Mesendoderm (in vitro differentiated cells): Measurements from ENCODE around the gene CACNA1C.

Experiments used
- DNase-seq: peaks from one replicate; pipeline ENCODE4 v3.0.0; 2013
- H2AK5ac ChIP-seq: 2 replicates; pipeline ENCODE4 v1.6.1; 2013; ENCODE audit warnings: low read length, inconsistent platforms
- H2BK120ac ChIP-seq: 2 replicates; pipeline ENCODE4 v1.6.1; 2013; ENCODE audit warnings: low read depth, mild to moderate bottlenecking, low read length, moderate library complexity, mixed read lengths
- H2BK15ac ChIP-seq: replicated peaks from 2 replicates; pipeline ENCODE4 v1.6.1; 2013; ENCODE audit warnings: low read depth, mild to moderate bottlenecking, moderate library complexity
- H2BK5ac ChIP-seq: 2 replicates; pipeline ENCODE4 v1.6.1; 2013; ENCODE audit warnings: low read length, inconsistent platforms
- H3K18ac ChIP-seq: 2 replicates; pipeline ENCODE4 v1.6.1; 2013; ENCODE audit warnings: mild to moderate bottlenecking, low read length, mixed read lengths
- H3K23ac ChIP-seq: one replicate; pipeline ENCODE4 v1.6.1; 2013; ENCODE audit warnings: low read length
- H3K27ac ChIP-seq: 2 replicates; pipeline ENCODE4 v1.5.1; 2013; ENCODE audit warnings: low read depth, mild to moderate bottlenecking, inconsistent platforms, low read length, moderate library complexity
- H3K27me3 ChIP-seq: 2 replicates; pipeline ENCODE4 v1.6.1; 2013; ENCODE audit warnings: low read length, control low read depth, mild to moderate bottlenecking, inconsistent platforms; ENCODE audit not compliant: insufficient read depth, poor library complexity
- H3K36me3 ChIP-seq: 2 replicates; pipeline ENCODE4 v1.6.1; 2013; ENCODE audit warnings: low read length, inconsistent platforms; ENCODE audit not compliant: control insufficient read depth, insufficient read depth
- H3K4ac ChIP-seq: one replicate; pipeline ENCODE4 v1.6.1; 2013; ENCODE audit warnings: low read depth, mild to moderate bottlenecking, low read length, moderate library complexity
- H3K4me1 ChIP-seq: 2 replicates; pipeline ENCODE4 v1.6.1; 2013; ENCODE audit warnings: low read depth, low read length, inconsistent platforms; ENCODE audit not compliant: control insufficient read depth
- H3K4me2 ChIP-seq: 2 replicates; pipeline ENCODE4 v1.6.1; 2013; ENCODE audit warnings: low read length
- H3K4me3 ChIP-seq: 2 replicates; pipeline ENCODE4 v1.5.1; 2013; ENCODE audit warnings: mild to moderate bottlenecking, low read length
- H3K56ac ChIP-seq: one replicate; pipeline ENCODE4 v1.6.1; 2013; ENCODE audit warnings: low read length
- H3K79me1 ChIP-seq: 2 replicates; pipeline ENCODE4 v1.6.1; 2013; ENCODE audit warnings: low read length, inconsistent platforms
- H3K79me2 ChIP-seq: 2 replicates; pipeline ENCODE4 v1.6.1; 2013; ENCODE audit warnings: mild to moderate bottlenecking, low read length; ENCODE audit not compliant: control insufficient read depth, insufficient read depth
- H3K9ac ChIP-seq: 2 replicates; pipeline ENCODE4 v1.6.1; 2013; ENCODE audit warnings: low read length, inconsistent platforms
- H4K5ac ChIP-seq: one replicate; pipeline ENCODE4 v1.6.1; 2013; ENCODE audit warnings: low read length
- H4K8ac ChIP-seq: one replicate; pipeline ENCODE4 v1.6.1; 2013; ENCODE audit warnings: low read depth, mild to moderate bottlenecking, control low read depth, low read length, moderate library complexity
- WGBS: extraction: QIAGEN DNeasy Blood & Tissue Kit; methylation state at CpG from one replicate; pipeline ENCODE4 v1.1.7; 2013; ENCODE audit warnings: low lambda C conversion rate, missing lambda C conversion rate; ENCODE audit not compliant: insufficient coverage; ENCODE audit errors: extremely low coverage; 5-methylcytosine and 5-hydroxymethylcytosine counted together

CACNA1C gene

DNA sequence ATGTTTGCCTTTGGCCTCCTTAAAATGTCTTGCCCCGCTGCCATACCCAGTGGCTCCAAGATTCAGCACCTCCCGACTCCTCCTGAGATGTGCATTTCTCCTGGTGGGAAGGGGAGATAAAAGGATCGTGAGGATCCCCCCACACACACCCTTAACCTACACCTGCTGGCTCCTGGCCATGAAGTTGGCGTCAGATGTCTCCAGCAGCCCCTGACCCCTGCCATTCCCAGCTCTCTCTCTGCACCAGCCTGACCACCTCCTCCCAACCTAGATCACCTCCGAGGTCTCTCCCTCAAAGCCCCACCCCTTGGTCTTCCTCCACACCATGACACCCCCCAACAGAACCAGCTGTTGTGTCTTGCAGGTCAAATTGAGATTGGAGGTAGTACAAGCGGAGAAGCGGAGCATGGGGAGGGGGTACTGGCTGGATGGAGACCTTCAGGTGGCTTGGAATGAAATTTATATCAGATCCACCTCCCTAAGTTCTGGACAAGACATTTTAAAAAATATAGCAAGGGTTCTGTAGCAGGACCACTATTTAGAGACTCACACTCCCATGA lies 590.9 kb downstream of the CACNA1C start:
- no peak overlapping the region for H2BK120ac ChIP-seq
- no peak overlapping the region for H3K9ac ChIP-seq
- DNase-seq: no peak
- no peak overlapping the region for H2BK15ac ChIP-seq
- no peak overlapping the region for H3K18ac ChIP-seq
- no peak overlapping the region for H2AK5ac ChIP-seq
- no peak overlapping the region for H2BK5ac ChIP-seq
- H3K23ac ChIP-seq: no peak overlapping the region
- no peak overlapping the region for H4K8ac ChIP-seq
- no peaks in the 10 kb centered on the region for H3K36me3 ChIP-seq
- no peaks in the 10 kb centered on the region for H3K79me2 ChIP-seq
- peaks cover 12% of the 10 kb centered on the region for H3K4me1 ChIP-seq
- WGBS: no CpG with 5 or more reads among the region's 7 CpGs
- no peak overlapping the region for H3K4me2 ChIP-seq
- no peaks in the 10 kb centered on the region for H3K27me3 ChIP-seq
- H3K27ac ChIP-seq: no peak overlapping the region
- H4K5ac ChIP-seq: no peak overlapping the region
- no peak overlapping the region for H3K56ac ChIP-seq
- H3K4ac ChIP-seq: no peak overlapping the region
- no peak overlapping the region for H3K4me3 ChIP-seq
- no peaks in the 10 kb centered on the region for H3K79me1 ChIP-seq

DNA sequence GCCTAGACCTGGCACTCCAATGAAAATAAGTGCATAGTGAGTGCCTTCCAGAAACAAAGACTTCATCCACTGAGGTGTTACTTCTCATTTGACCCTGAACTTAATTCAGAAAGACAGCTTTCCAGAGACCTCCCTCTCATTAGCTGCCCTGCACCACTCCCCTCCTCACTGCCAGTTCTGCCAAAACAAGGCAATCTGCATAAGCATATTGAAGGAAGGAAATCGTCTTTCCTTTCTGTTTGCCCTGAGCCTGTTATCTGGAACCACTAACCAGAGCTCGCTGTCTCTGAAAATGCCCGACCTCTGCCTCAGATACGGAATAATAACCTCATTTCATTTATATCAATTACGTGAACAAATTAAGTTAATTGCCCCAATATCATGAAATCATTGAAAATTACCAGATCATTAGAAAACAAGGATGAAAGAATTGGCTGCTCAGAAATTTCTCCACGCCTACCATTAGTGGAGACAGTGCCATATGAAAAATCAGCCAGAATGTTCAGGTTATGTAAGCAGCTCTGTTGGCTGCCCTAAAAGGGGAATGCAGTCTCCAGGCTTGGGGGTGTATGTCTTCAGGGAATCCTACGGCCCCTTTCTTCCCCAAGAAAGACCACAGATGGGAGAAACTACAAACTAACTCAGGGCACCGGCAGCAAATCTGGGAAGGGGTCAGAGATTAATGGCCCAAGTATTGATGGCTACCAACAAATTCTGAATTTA lies 592.1 kb downstream of the CACNA1C start:
- H2BK15ac ChIP-seq: no peak overlapping the region
- WGBS: no CpG with 5 or more reads among the region's 8 CpGs
- H3K9ac ChIP-seq: no peak overlapping the region

DNA sequence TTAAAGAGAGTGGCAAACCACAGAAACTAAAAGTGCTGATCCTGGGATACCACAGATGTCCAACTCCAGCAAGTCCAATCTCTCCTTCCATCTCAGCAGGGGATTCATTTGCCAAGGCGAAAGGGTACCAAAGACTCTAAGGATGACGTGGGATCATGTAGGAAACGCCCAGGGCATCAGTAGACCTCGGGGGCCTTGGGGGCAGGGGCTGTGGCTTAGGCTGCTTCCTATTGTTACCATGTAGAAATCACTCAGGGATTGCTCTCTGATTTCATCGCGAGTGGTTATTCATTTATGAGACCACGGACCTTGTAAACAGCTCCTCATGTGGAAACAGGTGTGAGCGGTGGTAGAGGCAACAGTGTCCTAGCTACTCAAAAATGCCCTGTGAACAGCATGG lies 592.7 kb downstream of the CACNA1C start:
- Histone ChIP-seq H4K8ac (no peak overlapping the region), H3K79me1 (no peaks in the 10 kb centered on the region), H3K18ac (no peak overlapping the region), H2BK15ac (no peak overlapping the region), H3K27ac (no peak overlapping the region), H3K79me2 (no peaks in the 10 kb centered on the region), H2BK5ac (no peak overlapping the region), H2AK5ac (no peak overlapping the region), H3K56ac (no peak overlapping the region), H3K23ac (no peak overlapping the region), H3K9ac (no peak overlapping the region), H2BK120ac (no peak overlapping the region), H3K27me3 (no peaks in the 10 kb centered on the region), H3K4ac (no peak overlapping the region), H3K36me3 (no peaks in the 10 kb centered on the region), H3K4me1 (peaks cover 8% of the 10 kb centered on the region), H3K4me2 (no peak overlapping the region), H4K5ac (no peak overlapping the region), H3K4me3 (no peak overlapping the region)
- no CpG with 5 or more reads among the region's 8 CpGs for WGBS
- DNase-seq: no peak

More for the DNA sequence above, 592.1 kb downstream of the CACNA1C start:
- H3K4me1 ChIP-seq: peaks cover 8% of the 10 kb centered on the region
- no peak overlapping the region for H3K4me3 ChIP-seq
- no peak overlapping the region for H3K4ac ChIP-seq
- no peak overlapping the region for H2BK5ac ChIP-seq
- no peaks in the 10 kb centered on the region for H3K27me3 ChIP-seq
- no peak overlapping the region for H3K56ac ChIP-seq
- no peak overlapping the region for H2AK5ac ChIP-seq
- H3K79me1 ChIP-seq: no peaks in the 10 kb centered on the region
- H3K27ac ChIP-seq: no peak overlapping the region
- no peak for DNase-seq
- H4K8ac ChIP-seq: no peak overlapping the region
- no peak overlapping the region for H3K4me2 ChIP-seq
- H4K5ac ChIP-seq: no peak overlapping the region
- no peak overlapping the region for H3K18ac ChIP-seq
- H2BK120ac ChIP-seq: no peak overlapping the region
- H3K23ac ChIP-seq: no peak overlapping the region
- no peaks in the 10 kb centered on the region for H3K79me2 ChIP-seq
- no peaks in the 10 kb centered on the region for H3K36me3 ChIP-seq

DNA sequence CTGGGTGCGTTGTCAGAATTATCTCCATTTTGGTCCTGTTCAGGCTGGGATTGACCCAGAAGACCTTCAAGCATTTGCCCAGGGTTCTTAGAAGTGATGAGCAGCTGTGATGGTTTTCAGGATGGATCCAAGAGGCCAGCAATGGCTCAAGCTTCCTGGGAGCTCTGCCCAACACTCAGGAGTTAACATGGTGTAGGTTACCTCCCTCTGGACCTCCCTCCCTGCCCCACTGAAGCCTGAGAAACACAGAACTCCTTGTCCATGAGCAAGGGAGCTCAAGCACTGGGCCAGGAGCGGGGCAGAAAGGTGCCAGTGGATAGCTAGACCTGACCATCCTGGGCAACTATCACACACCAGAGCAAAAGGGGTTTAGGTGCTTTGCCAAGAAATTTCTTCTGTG lies 593.6 kb downstream of the CACNA1C start:
- no peaks in the 10 kb centered on the region for H3K79me2 ChIP-seq
- H2BK15ac ChIP-seq: no peak overlapping the region
- DNase-seq: no peak
- no peak overlapping the region for H4K5ac ChIP-seq
- no peak overlapping the region for H3K27ac ChIP-seq
- no peak overlapping the region for H2AK5ac ChIP-seq
- no peak overlapping the region for H3K56ac ChIP-seq
- no CpG with 5 or more reads among the region's 2 CpGs for WGBS
- no peak overlapping the region for H2BK120ac ChIP-seq
- H4K8ac ChIP-seq: no peak overlapping the region
- H3K18ac ChIP-seq: no peak overlapping the region
- H3K23ac ChIP-seq: no peak overlapping the region
- peaks cover 4% of the 10 kb centered on the region for H3K4me1 ChIP-seq
- no peaks in the 10 kb centered on the region for H3K27me3 ChIP-seq
- no peak overlapping the region for H3K4me3 ChIP-seq
- no peaks in the 10 kb centered on the region for H3K36me3 ChIP-seq
- no peaks in the 10 kb centered on the region for H3K79me1 ChIP-seq
- H3K4me2 ChIP-seq: no peak overlapping the region
- H3K9ac ChIP-seq: no peak overlapping the region
- H2BK5ac ChIP-seq: no peak overlapping the region
- H3K4ac ChIP-seq: no peak overlapping the region

DNA sequence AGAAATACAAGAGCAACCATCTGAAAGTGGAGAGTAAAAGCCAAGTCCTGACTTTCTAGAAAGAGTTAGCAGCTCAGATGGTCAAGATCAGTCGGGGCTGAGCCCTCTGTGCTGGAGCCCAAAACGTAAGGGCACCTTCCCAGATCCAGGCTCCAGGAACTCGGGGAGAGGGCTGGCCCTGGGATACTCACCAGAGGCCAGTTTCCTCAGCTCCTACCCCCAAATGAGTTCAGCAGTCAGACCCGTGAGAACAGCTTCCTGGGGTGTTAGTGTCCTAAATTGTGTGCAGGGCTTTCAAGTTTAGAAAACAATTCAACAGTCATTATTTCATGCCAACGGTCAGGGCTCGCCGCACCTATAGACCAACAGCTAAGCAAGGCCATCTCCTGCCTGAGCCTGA lies 594.4 kb downstream of the CACNA1C start:
- Histone ChIP-seq H4K8ac (no peak overlapping the region), H3K27ac (no peak overlapping the region), H3K27me3 (no peaks in the 10 kb centered on the region), H3K79me1 (no peaks in the 10 kb centered on the region), H2BK120ac (no peak overlapping the region), H3K4ac (no peak overlapping the region), H2BK5ac (no peak overlapping the region), H3K56ac (no peak overlapping the region), H3K4me1 (no peaks in the 10 kb centered on the region), H3K36me3 (no peaks in the 10 kb centered on the region), H2AK5ac (no peak overlapping the region), H4K5ac (no peak overlapping the region), H3K4me3 (no peak overlapping the region), H3K23ac (no peak overlapping the region), H3K9ac (no peak overlapping the region), H3K18ac (no peak overlapping the region), H2BK15ac (no peak overlapping the region), H3K79me2 (no peaks in the 10 kb centered on the region), H3K4me2 (no peak overlapping the region)
- no CpG with 5 or more reads among the region's 7 CpGs for WGBS
- no peak for DNase-seq

DNA sequence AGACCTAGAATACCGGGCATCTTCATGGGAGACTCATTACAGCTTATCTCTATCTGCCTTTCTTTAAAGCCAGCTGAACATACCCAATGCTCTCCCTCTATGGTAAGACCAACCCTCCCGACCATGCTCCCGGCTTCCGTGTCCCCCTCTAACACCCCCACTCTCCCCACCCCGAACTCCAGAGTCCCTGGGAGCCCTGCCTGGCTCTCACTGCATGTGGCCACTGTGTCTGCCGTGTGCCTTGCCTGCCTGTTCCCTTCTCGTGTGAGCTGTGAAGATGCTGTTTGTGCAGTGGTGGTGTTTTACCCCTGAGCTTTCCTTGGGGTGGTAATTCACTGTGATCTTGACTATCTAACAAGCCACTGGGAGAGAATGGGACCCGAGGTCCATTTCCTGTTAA lies 595.6 kb downstream of the CACNA1C start:
- Histone ChIP-seq H3K27me3 (no peaks in the 10 kb centered on the region), H2BK5ac (no peak overlapping the region), H2BK15ac (no peak overlapping the region), H3K18ac (no peak overlapping the region), H3K27ac (no peak overlapping the region), H3K4me1 (no peaks in the 10 kb centered on the region), H3K4me3 (no peak overlapping the region), H3K36me3 (no peaks in the 10 kb centered on the region), H3K4me2 (no peak overlapping the region), H3K9ac (no peak overlapping the region), H3K56ac (no peak overlapping the region), H2BK120ac (no peak overlapping the region), H3K4ac (no peak overlapping the region), H4K8ac (no peak overlapping the region), H3K79me2 (no peaks in the 10 kb centered on the region), H4K5ac (no peak overlapping the region), H3K79me1 (no peaks in the 10 kb centered on the region), H2AK5ac (no peak overlapping the region), H3K23ac (no peak overlapping the region)
- DNase-seq: no peak
- WGBS: no CpG with 5 or more reads among the region's 8 CpGs
